Prostate gland (tissue), 2 donors: ENCODE data around the gene SPINK6. TPM values are rescaled to one million over a fixed set of nuclear protein-coding genes. Genes with fewer than 3 reads are reported as not detected.

ENCODE experiments used
- DNase-seq: peaks from one replicate; pipeline ENCODE4 v3.0.0-alpha.2; 2019; ENCODE audit warnings: low spot score
- H3K27ac ChIP-seq, 2 donors: fragments of 200-600 bp; sonication (generic); 2 replicates each; pipeline ENCODE4 v1.5.1; 2017 to 2019
- H3K27me3 ChIP-seq: fragments of 200-600 bp; sonication (generic); replicated peaks from 2 replicates; pipeline ENCODE4 v1.5.1; 2019; ENCODE audit not compliant: insufficient read depth
- H3K36me3 ChIP-seq, 2 donors: fragments of 200-600 bp; sonication (generic); 1 replicate in 1 of 2; 2 replicates in 1 of 2; pipeline versions ENCODE4 v1.5.1 to v1.8.1; 2017 to 2019
- H3K4me1 ChIP-seq: fragments of 200-600 bp; sonication (generic); replicated peaks from 2 replicates; pipeline ENCODE4 v1.5.1; 2019
- H3K4me3 ChIP-seq, 2 donors: fragments of 200-600 bp; sonication (generic); 2 replicates each; pipeline ENCODE4 v1.5.1; 2017 to 2019
- H3K9me3 ChIP-seq: fragments of 200-600 bp; sonication (generic); 2 replicates; pipeline ENCODE4 v1.5.1; 2017
- CTCF ChIP-seq, 4 experiments: fragments of 200-600 bp in 2 of 4; fragments of 450-650 bp in 2 of 4; sonication (generic) in 2 of 4; IDR thresholded peaks; 1 replicate in 3 of 4; 2 replicates in 1 of 4; pipeline ENCODE4 v1.5.1; 2016 to 2019; ENCODE audit warnings: antibody characterized with exemption in 4 of 4, mild to moderate bottlenecking in 2 of 4, moderate library complexity in 2 of 4
- POLR2A ChIP-seq: fragments of 450-650 bp; IDR thresholded peaks from one replicate; pipeline ENCODE4 v1.6.1; 2016; ENCODE audit warnings: antibody characterized with exemption, mild to moderate bottlenecking
- POLR2AphosphoS5 ChIP-seq: sonication (generic); formaldehyde crosslinking; IDR thresholded peaks from one replicate; pipeline ENCODE4 v1.6.1; 2017; ENCODE audit warnings: antibody characterized with exemption
- WGBS: methylation state at CpG from one replicate; pipeline ENCODE4 v1.1.5; 2018; 5-methylcytosine and 5-hydroxymethylcytosine counted together
- intact Hi-C: fragments of 100-400 bp; cut with DNase I; formaldehyde crosslinking; loops from one replicate; pipeline ENCODE4 v1.14.2; 2022
- total RNA-seq, 2 donors: library from RNA; depleted of rRNA; stranded (reverse); fragments of >200 nt; gene quantifications; one replicate each; pipeline ENCODE4 v1.1.0, GENCODE V29; 2016

The SPINK6 gene, protein sequence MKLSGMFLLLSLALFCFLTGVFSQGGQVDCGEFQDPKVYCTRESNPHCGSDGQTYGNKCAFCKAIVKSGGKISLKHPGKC
- total RNA-seq = not detected

GRCh38 chr5:148202531-148203203 is at the start of gene SPINK6:
Gene SPINK6 (plus strand): TSS chr5:148203042. CDS start chr5:148203097, 55 bp downstream.
- Histone ChIP-seq H3K4me3 (no peak within 1 kb of the TSS), H3K27ac (no peak within 1 kb of the TSS), H3K27me3 (no peaks in the 10 kb centered on the region), H3K36me3 (no peaks in the 10 kb centered on the region), H3K4me1 (no peaks in the 10 kb centered on the region), H3K9me3 (no peaks in the 10 kb centered on the region)
- DNase-seq = no peak
- intact Hi-C loops = no loop called here
- WGBS = 98% methylated on average over 2 of the region's 2 CpGs
- TF ChIP-seq POLR2A (no peak), POLR2AphosphoS5 (no peak), CTCF (IDR thresholded peaks at IDR 0.05) (no peak)

DNA sequence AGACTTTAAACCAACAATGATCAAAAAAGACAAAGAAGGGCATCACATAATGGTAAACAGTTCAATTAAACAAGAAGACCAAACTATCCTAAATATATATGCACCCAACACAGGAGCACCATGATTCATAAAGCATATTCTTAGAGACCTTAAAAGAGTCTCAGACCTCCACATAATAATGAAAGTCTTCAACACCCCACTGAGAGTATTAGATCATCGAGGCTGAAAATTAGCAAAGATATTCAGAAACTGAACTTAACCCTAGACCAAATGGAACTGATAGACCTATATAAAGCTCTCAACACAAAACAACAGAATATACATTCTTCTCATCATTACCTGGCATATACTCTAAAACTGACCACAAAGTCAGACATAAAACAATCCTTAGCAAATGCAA is 46.2 kb upstream of the SPINK6 start:
- intact Hi-C loops = no loop called here
- Histone ChIP-seq H3K9me3 (no peaks in the 10 kb centered on the region), H3K27ac (no peak overlapping the region), H3K36me3 (no peaks in the 10 kb centered on the region), H3K27me3 (no peaks in the 10 kb centered on the region), H3K4me3 (no peak overlapping the region), H3K4me1 (no peaks in the 10 kb centered on the region)
- DNase-seq = no peak
- WGBS = 91% methylated on average over 1 of the region's 1 CpG
- TF ChIP-seq CTCF (IDR thresholded peaks at IDR 0.05) = no peak
- no peak for TF ChIP-seq POLR2A
- no peak for TF ChIP-seq POLR2AphosphoS5

- Histone ChIP-seq H3K4me1 (no peaks in the 10 kb centered on the region), H3K9me3 (no peaks in the 10 kb centered on the region), H3K4me3 (no peak overlapping the region), H3K27me3 (no peaks in the 10 kb centered on the region), H3K27ac (no peak overlapping the region), H3K36me3 (no peaks in the 10 kb centered on the region)
- no peak for DNase-seq
- TF ChIP-seq POLR2A (no peak), POLR2AphosphoS5 (no peak), CTCF (IDR thresholded peaks at IDR 0.05) (no peak)
- intact Hi-C loops = no loop called here
- 78% methylated on average over 1 of the region's 1 CpG for WGBS
These were observed 40.8 kb upstream of the SPINK6 start for GRCh38 chr5:148162038-148162437.

DNA sequence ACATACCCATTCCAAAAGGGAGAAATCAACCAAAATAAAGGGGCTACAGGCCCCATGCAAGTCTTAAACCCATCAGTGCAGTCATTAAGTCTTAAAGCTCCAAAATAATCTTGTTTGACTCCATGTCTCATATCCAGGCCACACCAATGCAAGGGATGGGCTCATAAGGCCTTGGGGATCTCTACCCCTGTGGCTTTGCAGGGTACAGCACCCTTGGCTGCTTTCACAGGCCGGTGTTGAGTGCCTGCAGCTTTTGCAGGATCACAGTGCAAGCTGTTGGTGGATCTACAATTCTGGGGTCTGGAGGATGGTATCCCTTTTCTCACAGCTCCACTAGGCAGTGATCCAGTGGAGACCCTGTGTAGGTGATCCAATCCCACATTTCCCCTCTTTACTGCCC is 39.5 kb upstream of the SPINK6 start:
- no peak overlapping the region for H3K27ac ChIP-seq
- H3K9me3 ChIP-seq = no peaks in the 10 kb centered on the region
- no peaks in the 10 kb centered on the region for H3K36me3 ChIP-seq
- 100% methylated on average over 1 of the region's 1 CpG for WGBS
- DNase-seq = no peak
- H3K4me1 ChIP-seq = no peaks in the 10 kb centered on the region
- no peak overlapping the region for H3K4me3 ChIP-seq
- H3K27me3 ChIP-seq = no peaks in the 10 kb centered on the region
- intact Hi-C loops = no loop called here
- no peak for TF ChIP-seq POLR2AphosphoS5
- no peak for TF ChIP-seq POLR2A
- no peak for TF ChIP-seq CTCF (IDR thresholded peaks at IDR 0.05)
